C4-2B (cell line): ENCODE results near the gene HOXC10.

Source experiments
- H3K27ac ChIP-seq: fragments of 450-650 bp; 2 replicates; pipeline ENCODE4 v1.5.1; 2017
- CTCF ChIP-seq: fragments of 450-650 bp; conservative IDR thresholded peaks from 2 replicates; pipeline ENCODE4 v1.5.1; 2017; ENCODE audit warnings: mild to moderate bottlenecking
- ZFX ChIP-seq: fragments of 450-650 bp; IDR thresholded peaks from 2 replicates; pipeline ENCODE4 v1.6.1; 2017

The HOXC10 gene

GRCh38 chr12:53951577-53952334 lies 33.2 kb upstream of the HOXC10 start:
- TF ChIP-seq CTCF (no peak), ZFX (no peak)
- H3K27ac ChIP-seq: no peak overlapping the region

GRCh38 chr12:53952335-53952694 lies 32.6 kb upstream of the HOXC10 start:
- TF ChIP-seq CTCF (no peak), ZFX (no peak)
- H3K27ac ChIP-seq: no peak overlapping the region

GRCh38 chr12:53952871-53953734 lies 31.8 kb upstream of the HOXC10 start:
- no peak overlapping the region for H3K27ac ChIP-seq
- TF ChIP-seq ZFX (no peak), CTCF (no peak)

GRCh38 chr12:53953831-53954693 lies 30.9 kb upstream of the HOXC10 start:
- TF ChIP-seq ZFX (no peak), CTCF (no peak)

GRCh38 chr12:53954694-53955035 lies 30.3 kb upstream of the HOXC10 start, which contains the start of gene HOXC12:
TSS of gene HOXC12 (plus strand) at chr12:53954903. CDS start at chr12:53954930, 27 bp downstream.
- peak within 1 kb of the TSS; percentile 48 for H3K27ac ChIP-seq
- TF ChIP-seq ZFX (no peak), CTCF (no peak)

More at GRCh38 chr12:53953831-53954693, 30.9 kb upstream of the HOXC10 start:
- peak overlapping the region; percentile 48 for H3K27ac ChIP-seq

GRCh38 chr12:53955036-53955775 lies 29.7 kb upstream of the HOXC10 start:
- no peak for TF ChIP-seq ZFX
- TF ChIP-seq CTCF: no peak
- peak overlapping the region; percentile 48 for H3K27ac ChIP-seq
